HepG2 (cell line): ENCODE measurements around the gene ARIH2. TPM values are rescaled to one million over a fixed set of nuclear protein-coding genes. Genes with fewer than 3 reads are reported as not detected.
A peak's percentile ranks its signal among the peaks of the same experiment; 100 is the strongest.

Experiments used
- ARID2 ChIP-seq: sonication (generic); formaldehyde crosslinking; IDR thresholded peaks from 2 replicates; pipeline ENCODE4 v1.8.1; 2022; ENCODE audit warnings: mild to moderate bottlenecking, missing genetic modification reagents, borderline replicate concordance
- BORCS8-MEF2B ChIP-seq: sonication (generic); formaldehyde crosslinking; IDR thresholded peaks from 2 replicates; pipeline ENCODE4 v1.8.0; 2022; ENCODE audit warnings: mild to moderate bottlenecking, missing genetic modification reagents
- BRCA1 ChIP-seq: sonication (generic); formaldehyde crosslinking; IDR thresholded peaks from 2 replicates; pipeline ENCODE4 v1.4.0; 2020; ENCODE audit warnings: missing genetic modification reagents
- CAMTA2 ChIP-seq: sonication (generic); formaldehyde crosslinking; IDR thresholded peaks from 2 replicates; pipeline ENCODE4 v1.4.0; 2020; ENCODE audit warnings: mild to moderate bottlenecking, missing genetic modification reagents, borderline replicate concordance
- MEIS2 ChIP-seq: sonication (generic); formaldehyde crosslinking; IDR thresholded peaks from 2 replicates; pipeline ENCODE4 v1.9.0; 2021; ENCODE audit warnings: mild to moderate bottlenecking, missing genetic modification reagents
- NFKB2 ChIP-seq: sonication (generic); formaldehyde crosslinking; IDR thresholded peaks from 2 replicates; pipeline ENCODE4 v1.4.0; 2020; ENCODE audit warnings: missing genetic modification reagents, borderline replicate concordance
- NR2F2 ChIP-seq: IDR thresholded peaks from 2 replicates; pipeline ENCODE4 v1.6.1; 2012; ENCODE audit warnings: low read depth, inconsistent platforms, borderline replicate concordance
- ZFP90 ChIP-seq: sonication (generic); formaldehyde crosslinking; IDR thresholded peaks from 2 replicates; pipeline ENCODE4 v1.8.0; 2022; ENCODE audit warnings: missing genetic modification reagents, mild to moderate bottlenecking, inconsistent platforms, borderline replicate concordance
- ZNF230 ChIP-seq: sonication (generic); formaldehyde crosslinking; IDR thresholded peaks from 2 replicates; pipeline ENCODE4 v1.4.0; 2020; ENCODE audit warnings: mild to moderate bottlenecking, missing genetic modification reagents
- ZNF274 ChIP-seq: sonication (generic); formaldehyde crosslinking; IDR thresholded peaks from 2 replicates; pipeline ENCODE4 v1.5.1; 2020; ENCODE audit warnings: mild to moderate bottlenecking, missing genetic modification reagents
- ZNF343 ChIP-seq: sonication (generic); formaldehyde crosslinking; IDR thresholded peaks from 2 replicates; pipeline ENCODE4 v1.4.0; 2020; ENCODE audit warnings: mild to moderate bottlenecking, missing genetic modification reagents
- ZNF607 ChIP-seq: sonication (generic); formaldehyde crosslinking; IDR thresholded peaks from 2 replicates; pipeline ENCODE4 v1.5.1; 2020; ENCODE audit warnings: missing genetic modification reagents, mild to moderate bottlenecking, borderline replicate concordance
- ZNF850 ChIP-seq: sonication (generic); formaldehyde crosslinking; conservative IDR thresholded peaks from 2 replicates; pipeline ENCODE4 v1.9.0; 2021; ENCODE audit warnings: mild to moderate bottlenecking, missing genetic modification reagents
- polyA plus RNA-seq, 8 experiments: library from polyadenylated mRNA; depleted of rRNA in 3 of 8; stranded (reverse) in 7 of 8; unstranded in 1 of 8; fragments of >200 nt; fragmentation: Illumina TruSeq in 4 of 8; extraction: Trizol in 4 of 8; gene quantifications; 2 replicates each; pipeline versions ENCODE4 v1.2.1 to v1.2.3, GENCODE V29; 2011 to 2016; ENCODE audit warnings: low read depth in 4 of 8, missing spikeins in 1 of 8, mixed read lengths in 1 of 8; ENCODE audit not compliant: insufficient read depth in 1 of 8
- total RNA-seq, 5 experiments: library from RNA; depleted of rRNA; stranded (reverse); fragments of >200 nt; fragmentation: Illumina TruSeq; extraction: Trizol; gene quantifications; 2 replicates each; pipeline ENCODE4 v1.2.3, GENCODE V29; 2016; ENCODE audit warnings: low read depth in 1 of 5
- TF ChIP-seq, protein P1 (sequence below): IDR thresholded peaks from 2 replicates; pipeline ENCODE4 v1.6.1; 2016; ENCODE audit warnings: low read depth, borderline replicate concordance
- TF ChIP-seq, protein P2 (sequence below): sonication (generic); formaldehyde crosslinking; IDR thresholded peaks from 2 replicates; pipeline ENCODE4 v1.5.1; 2020; ENCODE audit warnings: mild to moderate bottlenecking, missing genetic modification reagents
- TF ChIP-seq, protein P3 (sequence below): sonication (generic); formaldehyde crosslinking; IDR thresholded peaks from 2 replicates; pipeline ENCODE4 v1.4.0; 2020; ENCODE audit warnings: missing genetic modification reagents
- TF ChIP-seq, protein P4 (sequence below): sonication (generic); formaldehyde crosslinking; IDR thresholded peaks from 2 replicates; pipeline ENCODE4 v1.9.0; 2022; ENCODE audit warnings: missing genetic modification reagents, mild to moderate bottlenecking, borderline replicate concordance
- TF ChIP-seq, protein P5 (sequence below): sonication (generic); formaldehyde crosslinking; IDR thresholded peaks from 2 replicates; pipeline ENCODE4 v1.4.0; 2020; ENCODE audit warnings: missing genetic modification reagents, low read depth, mild to moderate bottlenecking, borderline replicate concordance
- TF ChIP-seq, protein P6 (sequence below): sonication (generic); formaldehyde crosslinking; IDR thresholded peaks from 2 replicates; pipeline ENCODE4 v1.8.0; 2023; ENCODE audit warnings: mild to moderate bottlenecking, missing genetic modification reagents

The ARIH2 gene
- total and polyA plus RNA-seq, 2 of the 13 experiments (the other 11 are each of a cell fraction or from before 2014, with no cell fraction given), result 64.8 to 83.3 TPM

DNA sequence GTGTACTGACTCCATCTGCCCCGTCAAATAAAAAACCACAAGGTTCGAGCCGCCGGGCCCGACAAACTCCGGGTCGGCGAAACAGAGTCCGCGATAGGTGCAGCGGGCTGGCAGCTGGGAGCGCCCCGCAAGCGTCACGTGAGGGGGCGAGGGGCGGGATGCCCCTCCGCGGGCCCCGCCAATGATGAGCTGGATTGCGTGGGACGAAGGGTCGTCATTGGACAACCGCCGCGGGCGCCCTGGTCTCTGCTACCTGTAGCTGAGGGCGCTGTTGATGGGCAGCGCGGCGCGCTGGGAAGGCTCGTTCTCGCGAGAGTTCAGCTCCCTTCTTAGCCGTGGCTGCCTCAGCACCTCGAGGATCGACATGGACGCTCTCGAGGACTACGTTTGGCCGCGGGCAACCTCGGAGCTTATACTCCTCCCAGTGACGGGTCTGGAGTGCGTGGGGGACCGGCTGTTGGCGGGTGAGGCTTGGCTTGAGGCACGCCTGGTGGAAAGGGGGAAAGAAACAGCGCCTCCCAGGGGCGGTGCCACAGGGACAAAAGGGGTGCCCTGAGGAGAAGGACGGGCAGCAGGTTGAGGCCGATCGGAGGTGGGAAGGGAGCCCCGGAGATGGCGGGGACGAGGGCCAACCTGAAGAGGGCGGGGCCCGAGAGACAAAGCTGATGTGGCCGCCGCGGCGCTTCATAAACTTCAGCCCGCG, 88.6 kb downstream of the ARIH2 start, which contains the start of gene WDR6 (continued):
- TF ChIP-seq BORCS8-MEF2B (CRISPR knock-in tag) (peak; percentile 88), BRCA1 (CRISPR knock-in tag) (peak; percentile 67; the same call in 1 of the 2 replicates), ZNF607 (CRISPR knock-in tag) (no peak; the same call in 1 of the 2 replicates), MEIS2 (CRISPR knock-in tag) (peak; percentile 68), NR2F2 (peak; percentile 28; the same call in 1 of the 2 replicates), ZNF343 (peak; percentile 70; the same call in 1 of the 2 replicates), CAMTA2 (CRISPR knock-in tag) (0 out of 2 replicates have a peak, but pooled peaks have one; percentile 27), NFKB2 (CRISPR knock-in tag) (no peak; the same call in 1 of the 2 replicates), ZFP90 (CRISPR knock-in tag) (0 out of 2 replicates have a peak, but pooled peaks have one; percentile 11), ZNF230 (CRISPR knock-in tag) (peak; percentile 88), ZNF850 (CRISPR knock-in tag) (no peak), ZNF274 (peak; percentile 62; the same call in 1 of the 2 replicates), ARID2 (CRISPR knock-in tag) (peak; percentile 57; the same call in 1 of the 2 replicates)
- TF ChIP-seq, protein P1, sequence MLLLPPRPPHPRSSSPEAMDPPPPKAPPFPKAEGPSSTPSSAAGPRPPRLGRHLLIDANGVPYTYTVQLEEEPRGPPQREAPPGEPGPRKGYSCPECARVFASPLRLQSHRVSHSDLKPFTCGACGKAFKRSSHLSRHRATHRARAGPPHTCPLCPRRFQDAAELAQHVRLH, result 0 out of 2 replicates have a peak, but pooled peaks have one; percentile 20
- TF ChIP-seq, protein P2, sequence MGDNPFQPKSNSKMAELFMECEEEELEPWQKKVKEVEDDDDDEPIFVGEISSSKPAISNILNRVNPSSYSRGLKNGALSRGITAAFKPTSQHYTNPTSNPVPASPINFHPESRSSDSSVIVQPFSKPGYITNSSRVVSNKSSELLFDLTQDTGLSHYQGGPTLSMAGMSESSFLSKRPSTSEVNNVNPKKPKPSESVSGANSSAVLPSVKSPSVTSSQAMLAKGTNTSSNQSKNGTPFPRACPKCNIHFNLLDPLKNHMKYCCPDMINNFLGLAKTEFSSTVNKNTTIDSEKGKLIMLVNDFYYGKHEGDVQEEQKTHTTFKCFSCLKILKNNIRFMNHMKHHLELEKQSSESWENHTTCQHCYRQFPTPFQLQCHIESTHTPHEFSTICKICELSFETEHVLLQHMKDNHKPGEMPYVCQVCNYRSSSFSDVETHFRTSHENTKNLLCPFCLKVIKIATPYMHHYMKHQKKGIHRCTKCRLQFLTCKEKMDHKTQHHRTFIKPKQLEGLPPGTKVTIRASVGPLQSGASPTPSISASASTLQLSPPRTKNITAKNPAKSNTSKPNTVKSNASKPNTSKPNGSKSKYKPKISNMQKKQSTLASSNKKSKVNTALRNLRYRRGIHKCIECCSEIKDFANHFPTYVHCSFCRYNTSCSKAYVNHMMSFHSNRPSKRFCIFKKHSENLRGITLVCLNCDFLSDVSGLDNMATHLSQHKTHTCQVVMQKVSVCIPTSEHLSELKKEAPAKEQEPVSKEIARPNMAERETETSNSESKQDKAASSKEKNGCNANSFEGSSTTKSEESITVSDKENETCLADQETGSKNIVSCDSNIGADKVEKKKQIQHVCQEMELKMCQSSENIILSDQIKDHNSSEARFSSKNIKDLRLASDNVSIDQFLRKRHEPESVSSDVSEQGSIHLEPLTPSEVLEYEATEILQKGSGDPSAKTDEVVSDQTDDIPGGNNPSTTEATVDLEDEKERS, result 0 out of 2 replicates have a peak, but pooled peaks have one; percentile 57
- TF ChIP-seq, protein P3, sequence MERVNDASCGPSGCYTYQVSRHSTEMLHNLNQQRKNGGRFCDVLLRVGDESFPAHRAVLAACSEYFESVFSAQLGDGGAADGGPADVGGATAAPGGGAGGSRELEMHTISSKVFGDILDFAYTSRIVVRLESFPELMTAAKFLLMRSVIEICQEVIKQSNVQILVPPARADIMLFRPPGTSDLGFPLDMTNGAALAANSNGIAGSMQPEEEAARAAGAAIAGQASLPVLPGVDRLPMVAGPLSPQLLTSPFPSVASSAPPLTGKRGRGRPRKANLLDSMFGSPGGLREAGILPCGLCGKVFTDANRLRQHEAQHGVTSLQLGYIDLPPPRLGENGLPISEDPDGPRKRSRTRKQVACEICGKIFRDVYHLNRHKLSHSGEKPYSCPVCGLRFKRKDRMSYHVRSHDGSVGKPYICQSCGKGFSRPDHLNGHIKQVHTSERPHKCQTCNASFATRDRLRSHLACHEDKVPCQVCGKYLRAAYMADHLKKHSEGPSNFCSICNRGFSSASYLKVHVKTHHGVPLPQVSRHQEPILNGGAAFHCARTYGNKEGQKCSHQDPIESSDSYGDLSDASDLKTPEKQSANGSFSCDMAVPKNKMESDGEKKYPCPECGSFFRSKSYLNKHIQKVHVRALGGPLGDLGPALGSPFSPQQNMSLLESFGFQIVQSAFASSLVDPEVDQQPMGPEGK, result peak; percentile 53; the same call in 1 of the 2 replicates
- TF ChIP-seq, protein P4, sequence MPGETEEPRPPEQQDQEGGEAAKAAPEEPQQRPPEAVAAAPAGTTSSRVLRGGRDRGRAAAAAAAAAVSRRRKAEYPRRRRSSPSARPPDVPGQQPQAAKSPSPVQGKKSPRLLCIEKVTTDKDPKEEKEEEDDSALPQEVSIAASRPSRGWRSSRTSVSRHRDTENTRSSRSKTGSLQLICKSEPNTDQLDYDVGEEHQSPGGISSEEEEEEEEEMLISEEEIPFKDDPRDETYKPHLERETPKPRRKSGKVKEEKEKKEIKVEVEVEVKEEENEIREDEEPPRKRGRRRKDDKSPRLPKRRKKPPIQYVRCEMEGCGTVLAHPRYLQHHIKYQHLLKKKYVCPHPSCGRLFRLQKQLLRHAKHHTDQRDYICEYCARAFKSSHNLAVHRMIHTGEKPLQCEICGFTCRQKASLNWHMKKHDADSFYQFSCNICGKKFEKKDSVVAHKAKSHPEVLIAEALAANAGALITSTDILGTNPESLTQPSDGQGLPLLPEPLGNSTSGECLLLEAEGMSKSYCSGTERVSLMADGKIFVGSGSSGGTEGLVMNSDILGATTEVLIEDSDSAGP (CRISPR knock-in tag), result peak; percentile 24; the same call in 1 of the 2 replicates
- TF ChIP-seq, protein P5, sequence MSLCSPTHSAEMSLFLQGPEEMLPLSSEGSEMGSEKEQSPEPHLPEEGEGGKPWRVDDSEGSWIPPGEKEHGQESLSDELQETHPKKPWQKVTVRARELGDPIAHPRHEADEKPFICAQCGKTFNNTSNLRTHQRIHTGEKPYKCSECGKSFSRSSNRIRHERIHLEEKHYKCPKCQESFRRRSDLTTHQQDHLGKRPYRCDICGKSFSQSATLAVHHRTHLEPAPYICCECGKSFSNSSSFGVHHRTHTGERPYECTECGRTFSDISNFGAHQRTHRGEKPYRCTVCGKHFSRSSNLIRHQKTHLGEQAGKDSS (CRISPR knock-in tag), result peak; percentile 43; the same call in 1 of the 2 replicates
- TF ChIP-seq, protein P6, sequence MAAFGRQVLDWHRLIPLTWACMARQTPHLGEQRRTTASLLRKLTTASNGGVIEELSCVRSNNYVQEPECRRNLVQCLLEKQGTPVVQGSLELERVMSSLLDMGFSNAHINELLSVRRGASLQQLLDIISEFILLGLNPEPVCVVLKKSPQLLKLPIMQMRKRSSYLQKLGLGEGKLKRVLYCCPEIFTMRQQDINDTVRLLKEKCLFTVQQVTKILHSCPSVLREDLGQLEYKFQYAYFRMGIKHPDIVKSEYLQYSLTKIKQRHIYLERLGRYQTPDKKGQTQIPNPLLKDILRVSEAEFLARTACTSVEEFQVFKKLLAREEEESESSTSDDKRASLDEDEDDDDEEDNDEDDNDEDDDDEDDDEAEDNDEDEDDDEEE (CRISPR knock-in tag), result 0 out of 2 replicates have a peak, but pooled peaks have one; percentile 38
